ENCODE results near the gene LZIC. TPM values are rescaled to one million over a fixed set of nuclear protein-coding genes. Genes with fewer than 3 reads are reported as not detected.

The LZIC gene
- polyA plus RNA-seq, 1 donor (not counting 4 experiments of a cell fraction or from before 2014, with no cell fraction given), result 22.5 TPM

GRCh38 chr1:9985001-9985400, 41.8 kb upstream of the LZIC start:
- H4K20me1 ChIP-seq (ENCODE audit: control insufficient read depth, extremely low read depth, insufficient read depth, low read length), result no peaks in the 10 kb centered on the region
- no peak overlapping the region for H2AFZ ChIP-seq (ENCODE audit: control insufficient read depth, low read length)
- H3K27me3 ChIP-seq (ENCODE audit: control insufficient read depth, extremely low read depth, insufficient read depth, low read length), result no peaks in the 10 kb centered on the region
- no peaks in the 10 kb centered on the region for H3K4me1 ChIP-seq (ENCODE audit: control insufficient read depth, extremely low read depth, insufficient read depth, low read length)
- no peak overlapping the region for H3K27ac ChIP-seq (ENCODE audit: control insufficient read depth, insufficient read depth, low read length)
- no peak overlapping the region for H3K9ac ChIP-seq (ENCODE audit: control insufficient read depth, extremely low read depth, insufficient read depth, low read length)
- no peak for TF ChIP-seq EZH2 (IDR thresholded peaks at IDR 0.05; ENCODE audit: low read length)
- TF ChIP-seq CTCF (optimal IDR thresholded peaks at IDR 0.05 in 1 of 3, IDR thresholded peaks at IDR 0.05 in 1 of 3, conservative IDR thresholded peaks at IDR 0.05 in 1 of 3; ENCODE audit: extremely low read depth in 1 of 3, insufficient read depth in 2 of 3, low read length in 3 of 3), result no peak
- peaks cover 4 to 13% of the 10 kb centered on the region in 2 experiments for H3K36me3 ChIP-seq (ENCODE audit: control insufficient read depth in 2 of 2, extremely low read depth in 1 of 2, insufficient read depth in 2 of 2, low read length in 2 of 2)
- dilution Hi-C loops (cut with MboI; ENCODE audit: extremely low pct_ligation_motif_present, low sequenced_read_pairs), result no loop called here
- H3K4me2 ChIP-seq (ENCODE audit: control insufficient read depth, extremely low read depth, insufficient read depth, low read depth, low read length), result no peak overlapping the region
- FAIRE-seq (no peak), DNase-seq (ENCODE audit: low read depth, low spot score) (no peak)
- H3K9me1 ChIP-seq (ENCODE audit: control insufficient read depth, extremely low read depth, insufficient read depth, low read length), result no peaks in the 10 kb centered on the region
- no peak overlapping the region for H3K4me3 ChIP-seq (ENCODE audit: control insufficient read depth in 2 of 3, extremely low read depth in 1 of 3, insufficient read depth in 2 of 3, low read depth in 1 of 3, low read length in 3 of 3)
- H3K79me2 ChIP-seq (ENCODE audit: control insufficient read depth, insufficient read depth, low read length), result no peaks in the 10 kb centered on the region
- no peaks in the 10 kb centered on the region for H3K9me3 ChIP-seq (ENCODE audit: control insufficient read depth, low read depth, low read length)

DNA sequence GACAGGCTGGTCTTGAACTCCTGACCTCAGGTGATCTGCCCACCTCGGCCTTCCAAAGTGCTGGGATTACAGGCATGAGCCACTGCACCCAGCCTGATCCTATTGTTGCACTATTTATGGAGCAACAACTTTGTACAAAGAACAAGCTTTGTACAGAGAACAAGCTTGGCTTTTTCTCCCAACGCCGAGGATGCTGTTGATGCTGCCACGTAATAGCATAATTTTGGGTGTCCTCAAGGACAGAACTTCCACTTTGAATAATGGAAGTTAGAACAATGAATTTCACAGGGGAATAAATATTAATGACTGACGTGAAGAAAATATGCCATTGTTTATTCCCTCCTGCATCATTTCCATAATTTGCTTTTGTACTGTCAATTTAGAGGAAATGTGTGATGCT, 41.1 kb upstream of the LZIC start:
- Histone ChIP-seq H3K79me2 (ENCODE audit: control insufficient read depth, insufficient read depth, low read length) (no peaks in the 10 kb centered on the region), H3K9ac (ENCODE audit: control insufficient read depth, extremely low read depth, insufficient read depth, low read length) (no peak overlapping the region), H4K20me1 (ENCODE audit: control insufficient read depth, extremely low read depth, insufficient read depth, low read length) (no peaks in the 10 kb centered on the region), H3K4me1 (ENCODE audit: control insufficient read depth, extremely low read depth, insufficient read depth, low read length) (no peaks in the 10 kb centered on the region), H3K9me1 (ENCODE audit: control insufficient read depth, extremely low read depth, insufficient read depth, low read length) (no peaks in the 10 kb centered on the region), H3K27me3 (ENCODE audit: control insufficient read depth, extremely low read depth, insufficient read depth, low read length) (no peaks in the 10 kb centered on the region), H3K4me2 (ENCODE audit: control insufficient read depth, extremely low read depth, insufficient read depth, low read depth, low read length) (no peak overlapping the region), H3K27ac (ENCODE audit: control insufficient read depth, insufficient read depth, low read length) (no peak overlapping the region), H2AFZ (ENCODE audit: control insufficient read depth, low read length) (no peak overlapping the region), H3K9me3 (ENCODE audit: control insufficient read depth, low read depth, low read length) (no peaks in the 10 kb centered on the region), H3K4me3 (ENCODE audit: control insufficient read depth in 2 of 3, extremely low read depth in 1 of 3, insufficient read depth in 2 of 3, low read depth in 1 of 3, low read length in 3 of 3) (no peak overlapping the region), H3K36me3 (ENCODE audit: control insufficient read depth in 2 of 2, extremely low read depth in 1 of 2, insufficient read depth in 2 of 2, low read length in 2 of 2) (peaks cover 4 to 13% of the 10 kb centered on the region in 2 experiments)
- TF ChIP-seq CTCF (optimal IDR thresholded peaks at IDR 0.05 in 1 of 3, IDR thresholded peaks at IDR 0.05 in 1 of 3, conservative IDR thresholded peaks at IDR 0.05 in 1 of 3; ENCODE audit: extremely low read depth in 1 of 3, insufficient read depth in 2 of 3, low read length in 3 of 3) (no peak), EZH2 (IDR thresholded peaks at IDR 0.05; ENCODE audit: low read length) (no peak)
- no peak for FAIRE-seq
- dilution Hi-C loops (cut with MboI; ENCODE audit: extremely low pct_ligation_motif_present, low sequenced_read_pairs), result no loop called here
- DNase-seq (ENCODE audit: low read depth, low spot score), result no peak
